ENCODE measurements around the gene MED12L. TPM values are rescaled to one million over a fixed set of nuclear protein-coding genes. Genes with fewer than 3 reads are reported as not detected.

Gene MED12L
- total and polyA plus RNA-seq, 2 donors (not counting 1 experiment from before 2014, with no cell fraction given): 0.94 to 4.3 TPM

- H4K20me1 ChIP-seq (ENCODE audit: control insufficient read depth, extremely low read depth, insufficient read depth, low read length): no peaks in the 10 kb centered on the region
- no peaks in the 10 kb centered on the region for H3K4me1 ChIP-seq (ENCODE audit: control insufficient read depth, extremely low read depth, insufficient read depth, low read length)
- no peaks in the 10 kb centered on the region for H3K36me3 ChIP-seq (ENCODE audit: control insufficient read depth, insufficient read depth, low read length)
- H3K9ac ChIP-seq (ENCODE audit: insufficient read depth, low read length): no peak overlapping the region
- no peaks in the 10 kb centered on the region for H3K79me2 ChIP-seq (ENCODE audit: control insufficient read depth, insufficient read depth, low read length)
- H3K4me3 ChIP-seq (replicated peaks in 1 of 4; ENCODE audit: control extremely low read depth in 1 of 4, insufficient read depth in 1 of 4, low read depth in 3 of 4, low read length in 4 of 4): no peak overlapping the region
- TF ChIP-seq CTCF (conservative IDR thresholded peaks at IDR 0.05 in 1 of 2, IDR thresholded peaks at IDR 0.05 in 1 of 2; ENCODE audit: low read depth in 1 of 2, low read length in 2 of 2): no peak
- TF ChIP-seq EZH2 (IDR thresholded peaks at IDR 0.05; ENCODE audit: low read length, missing control alignments): no peak
- H2AFZ ChIP-seq (ENCODE audit: low read length): no peak overlapping the region
- DNase-seq (ENCODE audit: low read depth in 2 of 2): no peak
- H3K27me3 ChIP-seq (ENCODE audit: control insufficient read depth, insufficient read depth, low read length): no peaks in the 10 kb centered on the region
- H3K4me2 ChIP-seq (ENCODE audit: extremely low read depth, insufficient read depth, low read length): no peak overlapping the region
- H3K9me3 ChIP-seq (ENCODE audit: control insufficient read depth, insufficient read depth, low read depth, low read length): no peaks in the 10 kb centered on the region
- H3K27ac ChIP-seq (ENCODE audit: insufficient read depth, low read length): no peak overlapping the region
Measured at GRCh38 chr3:151351648-151352047, 266.2 kb downstream of the MED12L start.

- no peaks in the 10 kb centered on the region for H3K79me2 ChIP-seq (ENCODE audit: control insufficient read depth, insufficient read depth, low read length)
- no peaks in the 10 kb centered on the region for H3K36me3 ChIP-seq (ENCODE audit: control insufficient read depth, insufficient read depth, low read length)
- no peaks in the 10 kb centered on the region for H3K4me1 ChIP-seq (ENCODE audit: control insufficient read depth, extremely low read depth, insufficient read depth, low read length)
- H3K27ac ChIP-seq (ENCODE audit: insufficient read depth, low read length): no peak overlapping the region
- H2AFZ ChIP-seq (ENCODE audit: low read length): no peak overlapping the region
- H3K27me3 ChIP-seq (ENCODE audit: control insufficient read depth, insufficient read depth, low read length): no peaks in the 10 kb centered on the region
- TF ChIP-seq EZH2 (IDR thresholded peaks at IDR 0.05; ENCODE audit: low read length, missing control alignments) (no peak), CTCF (conservative IDR thresholded peaks at IDR 0.05 in 1 of 2, IDR thresholded peaks at IDR 0.05 in 1 of 2; ENCODE audit: low read depth in 1 of 2, low read length in 2 of 2) (no peak)
- H3K4me2 ChIP-seq (ENCODE audit: extremely low read depth, insufficient read depth, low read length): no peak overlapping the region
- no peaks in the 10 kb centered on the region for H4K20me1 ChIP-seq (ENCODE audit: control insufficient read depth, extremely low read depth, insufficient read depth, low read length)
- H3K9me3 ChIP-seq (ENCODE audit: control insufficient read depth, insufficient read depth, low read depth, low read length): no peaks in the 10 kb centered on the region
- H3K9ac ChIP-seq (ENCODE audit: insufficient read depth, low read length): no peak overlapping the region
- peak in 1 of 2 donors; percentile 71 for DNase-seq (ENCODE audit: low read depth in 2 of 2)
- no peak overlapping the region for H3K4me3 ChIP-seq (replicated peaks in 1 of 4; ENCODE audit: control extremely low read depth in 1 of 4, insufficient read depth in 1 of 4, low read depth in 3 of 4, low read length in 4 of 4)
Measured at GRCh38 chr3:151356794-151357462, 271.5 kb downstream of the MED12L start.

- Histone ChIP-seq H3K4me3 (replicated peaks in 1 of 4; ENCODE audit: control extremely low read depth in 1 of 4, insufficient read depth in 1 of 4, low read depth in 3 of 4, low read length in 4 of 4) (no peak overlapping the region), H3K4me2 (ENCODE audit: extremely low read depth, insufficient read depth, low read length) (no peak overlapping the region), H3K27ac (ENCODE audit: insufficient read depth, low read length) (no peak overlapping the region), H3K4me1 (ENCODE audit: control insufficient read depth, extremely low read depth, insufficient read depth, low read length) (no peaks in the 10 kb centered on the region), H3K9ac (ENCODE audit: insufficient read depth, low read length) (no peak overlapping the region), H3K27me3 (ENCODE audit: control insufficient read depth, insufficient read depth, low read length) (no peaks in the 10 kb centered on the region), H3K9me3 (ENCODE audit: control insufficient read depth, insufficient read depth, low read depth, low read length) (no peaks in the 10 kb centered on the region), H4K20me1 (ENCODE audit: control insufficient read depth, extremely low read depth, insufficient read depth, low read length) (no peaks in the 10 kb centered on the region), H3K36me3 (ENCODE audit: control insufficient read depth, insufficient read depth, low read length) (no peaks in the 10 kb centered on the region), H3K79me2 (ENCODE audit: control insufficient read depth, insufficient read depth, low read length) (no peaks in the 10 kb centered on the region), H2AFZ (ENCODE audit: low read length) (no peak overlapping the region)
- peak in 1 of 2 donors; percentile 33 for DNase-seq (ENCODE audit: low read depth in 2 of 2)
- no peak for TF ChIP-seq CTCF (conservative IDR thresholded peaks at IDR 0.05 in 1 of 2, IDR thresholded peaks at IDR 0.05 in 1 of 2; ENCODE audit: low read depth in 1 of 2, low read length in 2 of 2)
- TF ChIP-seq EZH2 (IDR thresholded peaks at IDR 0.05; ENCODE audit: low read length, missing control alignments): no peak
Measured at GRCh38 chr3:151357463-151357850, 272.0 kb downstream of the MED12L start.

Data from fibroblast of lung (primary cell).